H1 (cell line): ENCODE results near the gene NPAT. TPM values are rescaled to one million over a fixed set of nuclear protein-coding genes. Genes with fewer than 3 reads are reported as not detected.

Experiments
- CTCF ChIA-PET: fragments of 300-600 bp; sonication (Branson Sonifier 250); formaldehyde crosslinking; loops from one replicate; lab custom pipeline; 2021; ENCODE audit not compliant: partially characterized antibody; lab: Charles Lee
- POLR2A ChIA-PET: fragments of 300-600 bp; sonication (Branson Sonifier 250); formaldehyde crosslinking; loops from one replicate; lab custom pipeline; 2021; ENCODE audit warnings: inconsistent platforms; ENCODE audit not compliant: partially characterized antibody; lab: Charles Lee
- DNase-seq, 2 experiments: peaks; one replicate each; pipeline versions ENCODE4 v3.0.0 to v3.0.0-alpha.2; 2010 to 2022; ENCODE audit warnings: low spot score in 2 of 2, low read depth in 1 of 2, mixed read lengths in 1 of 2
- FAIRE-seq: peaks from 2 replicates; lab custom pipeline; 2011; peaks lifted over from hg19 to GRCh38; lab: Jason Lieb, UNC
- H2AFZ ChIP-seq: 2 replicates; pipeline ENCODE4 v1.8.1; 2012; ENCODE audit warnings: low read length, inconsistent platforms
- H2AK5ac ChIP-seq: 2 replicates; pipeline ENCODE4 v1.6.1; 2013; ENCODE audit warnings: low read depth, low read length
- H2BK120ac ChIP-seq: replicated peaks from 2 replicates; pipeline ENCODE3; 2013; ENCODE audit warnings: low read depth, low read length, inconsistent platforms
- H2BK12ac ChIP-seq: 2 replicates; pipeline ENCODE4 v1.6.1; 2013; ENCODE audit warnings: low read depth, low read length
- H2BK15ac ChIP-seq: 2 replicates; pipeline ENCODE4 v1.6.1; 2013; ENCODE audit warnings: low read length
- H2BK20ac ChIP-seq: 2 replicates; pipeline ENCODE4 v1.6.1; 2013; ENCODE audit warnings: low read length
- H2BK5ac ChIP-seq: 2 replicates; pipeline ENCODE4 v1.6.1; 2013; ENCODE audit warnings: low read depth, low read length
- H3K14ac ChIP-seq: 2 replicates; pipeline ENCODE4 v1.6.1; 2013; ENCODE audit warnings: inconsistent platforms; ENCODE audit not compliant: insufficient read length
- H3K18ac ChIP-seq: 2 replicates; pipeline ENCODE4 v1.6.1; 2013; ENCODE audit warnings: low read length; ENCODE audit errors: extremely low read depth
- H3K23ac ChIP-seq: 2 replicates; pipeline ENCODE4 v1.6.1; 2013; ENCODE audit warnings: inconsistent platforms; ENCODE audit not compliant: insufficient read length
- H3K23me2 ChIP-seq: 2 replicates; pipeline ENCODE4 v1.6.1; 2013; ENCODE audit warnings: low read depth, low read length
- H3K27ac ChIP-seq: 2 replicates; pipeline ENCODE4 v1.6.1; 2011; ENCODE audit warnings: low read depth, low read length, inconsistent platforms
- H3K27me3 ChIP-seq, 4 experiments: replicated peaks in 1 of 4; 1 replicate in 1 of 4; 2 replicates in 3 of 4; pipeline versions ENCODE4 v1.6.1 to v1.8.1; 2011 to 2013; ENCODE audit warnings: low read length in 3 of 4, mild to moderate bottlenecking in 3 of 4, inconsistent platforms in 2 of 4, mixed read lengths in 2 of 4, moderate library complexity in 1 of 4; ENCODE audit not compliant: control insufficient read depth in 3 of 4, insufficient read depth in 3 of 4; ENCODE audit errors: extremely low read depth in 1 of 4
- H3K36me3 ChIP-seq, 4 experiments: 2 replicates each; pipeline versions ENCODE4 v1.6.1 to v1.8.1; 2011 to 2013; ENCODE audit warnings: mild to moderate bottlenecking in 4 of 4, low read length in 3 of 4, moderate library complexity in 2 of 4, control low read depth in 1 of 4, inconsistent platforms in 1 of 4; ENCODE audit not compliant: insufficient read depth in 4 of 4, control insufficient read depth in 2 of 4
- H3K4ac ChIP-seq: replicated peaks from 2 replicates; pipeline ENCODE3; 2013; ENCODE audit warnings: low read length, low read depth, mixed read lengths, inconsistent platforms; ENCODE audit not compliant: insufficient read length
- H3K4me1 ChIP-seq, 4 experiments: replicated peaks in 1 of 4; 1 replicate in 1 of 4; 2 replicates in 3 of 4; pipeline versions ENCODE4 v1.6.1 to v1.8.1; 2011 to 2013; ENCODE audit warnings: low read length in 3 of 4, inconsistent platforms in 2 of 4, mixed read lengths in 1 of 4; ENCODE audit not compliant: insufficient read depth in 4 of 4, control insufficient read depth in 3 of 4
- H3K4me2 ChIP-seq, 2 experiments: 2 replicates each; pipeline versions ENCODE4 v1.6.1 to v1.8.1; 2011 to 2013; ENCODE audit warnings: low read depth in 2 of 2, low read length in 2 of 2, control low read depth in 1 of 2, inconsistent platforms in 1 of 2, mild to moderate bottlenecking in 1 of 2; ENCODE audit not compliant: insufficient read depth in 1 of 2
- H3K4me3 ChIP-seq, 4 experiments: fragments of 200-600, 300-600 bp in 1 of 4; sonication (generic), shearing (Covaris generic), sonication (Bioruptor Twin) in 1 of 4; 2 replicates each; pipeline versions ENCODE4 v1.5.1 to v1.8.1; 2011 to 2016; ENCODE audit warnings: low read length in 4 of 4, low read depth in 3 of 4, control low read depth in 2 of 4, inconsistent platforms in 2 of 4, mild to moderate bottlenecking in 2 of 4, mixed read lengths in 1 of 4, moderate library complexity in 1 of 4; ENCODE audit not compliant: insufficient read depth in 2 of 4; ENCODE audit errors: extremely low read depth in 1 of 4
- H3K56ac ChIP-seq: replicated peaks from 2 replicates; pipeline ENCODE3; 2013; ENCODE audit warnings: low read depth, mild to moderate bottlenecking, mixed read lengths, low read length, inconsistent platforms; ENCODE audit not compliant: insufficient read length
- H3K79me1 ChIP-seq: 2 replicates; pipeline ENCODE4 v1.6.1; 2013; ENCODE audit warnings: low read depth, low read length, control low read depth
- H3K79me2 ChIP-seq, 2 experiments: 2 replicates each; pipeline versions ENCODE4 v1.6.1 to v1.8.1; 2012 to 2013; ENCODE audit warnings: low read length in 2 of 2, mild to moderate bottlenecking in 2 of 2, inconsistent platforms in 1 of 2; ENCODE audit not compliant: insufficient read depth in 2 of 2, control insufficient read depth in 1 of 2
- H3K9ac ChIP-seq, 4 experiments: replicated peaks in 1 of 4; 1 replicate in 1 of 4; 2 replicates in 3 of 4; pipeline versions ENCODE4 v1.6.1 to v1.8.1; 2011 to 2013; ENCODE audit warnings: low read depth in 3 of 4, low read length in 3 of 4, control low read depth in 2 of 4, mild to moderate bottlenecking in 2 of 4, moderate library complexity in 2 of 4, inconsistent platforms in 1 of 4; ENCODE audit errors: extremely low read depth in 1 of 4
- H3K9me3 ChIP-seq, 2 experiments: 2 replicates each; pipeline versions ENCODE4 v1.6.1 to v1.8.1; 2012 to 2013; ENCODE audit warnings: mild to moderate bottlenecking in 2 of 2, moderate library complexity in 2 of 2, control low read depth in 1 of 2, inconsistent platforms in 1 of 2, low read depth in 1 of 2, low read length in 1 of 2, mixed read lengths in 1 of 2; ENCODE audit not compliant: insufficient read depth in 2 of 2
- H4K20me1 ChIP-seq, 2 experiments: replicated peaks in 1 of 2; 2 replicates each; pipeline versions ENCODE3 to v1.8.1; 2011 to 2013; ENCODE audit warnings: inconsistent platforms in 2 of 2, low read length in 2 of 2, mild to moderate bottlenecking in 1 of 2; ENCODE audit not compliant: insufficient read depth in 2 of 2, control insufficient read depth in 1 of 2
- H4K5ac ChIP-seq: 2 replicates; pipeline ENCODE4 v1.6.1; 2013; ENCODE audit warnings: low read length, low read depth, mixed read lengths, inconsistent platforms; ENCODE audit not compliant: insufficient read length
- H4K8ac ChIP-seq: 2 replicates; pipeline ENCODE4 v1.8.0; 2013; ENCODE audit warnings: mild to moderate bottlenecking, moderate library complexity, low read length, inconsistent platforms; ENCODE audit not compliant: insufficient read depth; ENCODE audit errors: extremely low read depth
- H4K91ac ChIP-seq: replicated peaks from 2 replicates; pipeline ENCODE3; 2013; ENCODE audit warnings: low read length, mixed read lengths, inconsistent platforms; ENCODE audit not compliant: insufficient read length
- BACH1 ChIP-seq: IDR thresholded peaks from 2 replicates; pipeline ENCODE4 v1.6.1; 2012; ENCODE audit warnings: low read length, improper control_type of control experiment
- CBX5 ChIP-seq: fragments of 300-800, 300-1000 bp; sonication (generic); IDR thresholded peaks from 2 replicates; pipeline ENCODE4 v1.7.1; 2016; ENCODE audit warnings: antibody characterized with exemption, low read length, low read depth
- EP300 ChIP-seq, 2 experiments: IDR thresholded peaks; 1 replicate in 1 of 2; 2 replicates in 1 of 2; pipeline ENCODE4 v1.6.1; 2011 to 2012; ENCODE audit warnings: low read depth in 2 of 2, low read length in 2 of 2, mild to moderate bottlenecking in 2 of 2, borderline replicate concordance in 1 of 2, inconsistent platforms in 1 of 2, moderate library complexity in 1 of 2
- JUN ChIP-seq: IDR thresholded peaks from 2 replicates; pipeline ENCODE4 v1.6.1; 2011; ENCODE audit warnings: low read depth, mild to moderate bottlenecking, improper control_type of control experiment, low read length
- KDM1A ChIP-seq: fragments of 200-600, 300-600 bp; sonication (generic); IDR thresholded peaks from 2 replicates; pipeline ENCODE4 v1.7.1; 2016; ENCODE audit warnings: mild to moderate bottlenecking, low read length, borderline replicate concordance
- KDM4A ChIP-seq: IDR thresholded peaks from one replicate; pipeline ENCODE4 v1.7.1; 2012; ENCODE audit warnings: low read depth, mild to moderate bottlenecking, moderate library complexity, low read length, inconsistent platforms; ENCODE audit not compliant: severe bottlenecking
- NANOG ChIP-seq: IDR thresholded peaks from 2 replicates; pipeline ENCODE4 v1.6.1; 2011; ENCODE audit warnings: low read length, low read depth, mild to moderate bottlenecking, inconsistent platforms; ENCODE audit not compliant: insufficient read depth, poor library complexity, severe bottlenecking
- RFX5 ChIP-seq: IDR thresholded peaks from 2 replicates; pipeline ENCODE4 v1.6.1; 2011; ENCODE audit warnings: low read depth, low read length, improper control_type of control experiment, borderline replicate concordance
- SIRT6 ChIP-seq: IDR thresholded peaks from one replicate; pipeline ENCODE4 v1.7.1; 2012; ENCODE audit warnings: low read length, inconsistent platforms
- SUZ12 ChIP-seq: fragments of 200-600 bp; sonication (generic); IDR thresholded peaks from 2 replicates; pipeline ENCODE4 v1.6.1; 2012; ENCODE audit warnings: mild to moderate bottlenecking, inconsistent platforms, low read length, moderate library complexity, mixed read lengths
- TAF7 ChIP-seq: optimal IDR thresholded peaks from 2 replicates; pipeline ENCODE3; 2011; ENCODE audit warnings: low read depth, mild to moderate bottlenecking, inconsistent platforms, low read length, moderate library complexity, borderline replicate concordance
- whole genome bisulfite sequencing, 2 experiments: shearing (Covaris generic) in 1 of 2; methylation state at CpG; one replicate each; pipeline versions ENCODE4 v1.1.6 to v1.1.7; 2013 to 2015; ENCODE audit warnings: low lambda C conversion rate in 2 of 2, mixed read lengths in 2 of 2, inconsistent platforms in 1 of 2, low coverage in 1 of 2, missing lambda C conversion rate in 1 of 2; ENCODE audit not compliant: insufficient replicate concordance in 2 of 2, insufficient coverage in 1 of 2, insufficient read length in 1 of 2; ENCODE audit errors: extremely low coverage in 1 of 2, missing lambda C conversion rate in 1 of 2; 5-methylcytosine and 5-hydroxymethylcytosine counted together
- polyA plus RNA-seq, 7 experiments: library from polyadenylated mRNA; depleted of rRNA in 3 of 7; stranded (reverse) in 5 of 7; unstranded in 2 of 7; fragments of >200 nt in 5 of 7; fragments of 200-250 nt in 2 of 7; gene quantifications; 1 replicate in 5 of 7; 2 replicates in 1 of 7; 4 replicates in 1 of 7; pipeline versions ENCODE4 v1.2.1 to v1.2.3, GENCODE V29; 2011 to 2013; ENCODE audit warnings: missing spikeins in 2 of 7, mixed read lengths in 2 of 7
- total RNA-seq: library from RNA; stranded (reverse); fragmentation: NEBNext Ultra II Directional; extraction: Animal tissue kit (Norgen Biotek cat#: 25700); gene quantifications from 2 replicates; pipeline ENCODE4 v1.2.1, GENCODE V29; 2021

NPAT gene
- total and polyA plus RNA-seq, 2 of the 8 experiments (the other 6 are each of a cell fraction or from before 2014, with no cell fraction given): 4.6 to 23.4 TPM

GRCh38 chr11:108199446-108200321 lies 22.8 kb downstream of the NPAT start:
- Histone ChIP-seq H3K9ac (no peak overlapping the region), H3K4ac (no peak overlapping the region), H2AFZ (no peak overlapping the region), H3K23me2 (no peaks in the 10 kb centered on the region), H3K9me3 (no peaks in the 10 kb centered on the region), H3K36me3 (peaks cover 2 to 42% (median 15%) of the 10 kb centered on the region in 4 experiments; a peak in 7 of 8 replicates), H3K27me3 (no peaks in the 10 kb centered on the region), H3K14ac (no peak overlapping the region), H4K91ac (no peak overlapping the region), H4K8ac (no peak overlapping the region; the same call in none of the 2 replicates), H2BK120ac (no peak overlapping the region), H3K23ac (no peak overlapping the region), H3K79me2 (peaks cover 0 to 73% of the 10 kb centered on the region in 2 experiments; a peak in 2 of 4 replicates), H2AK5ac (no peak overlapping the region), H2BK12ac (no peak overlapping the region), H3K18ac (no peak overlapping the region), H3K79me1 (peaks cover 16% of the 10 kb centered on the region; the same call in 1 of the 2 replicates), H3K4me2 (no peak overlapping the region), H3K4me1 (peaks cover 0 to 9% (median 2%) of the 10 kb centered on the region in 4 experiments; a peak in 2 of 7 replicates), H4K20me1 (peaks cover 0 to 8% of the 10 kb centered on the region in 2 experiments), H3K4me3 (no peak overlapping the region), H2BK20ac (no peak overlapping the region), H3K27ac (no peak overlapping the region; the same call in 1 of the 2 replicates), H3K56ac (no peak overlapping the region), H4K5ac (no peak overlapping the region), H2BK5ac (no peak overlapping the region), H2BK15ac (no peak overlapping the region)
- DNase-seq (no peak), FAIRE-seq (no peak)
- ChIA-PET CTCF (no interaction called here), POLR2A (interaction anchor here (1.0 to 1.3 kb wide), 3 partner anchors 8 to 22 kb away, joined by 3 read pairs; partner anchors contain the start of gene NPAT)
- whole genome bisulfite sequencing, 2 experiments: 90% methylated on average over 12 of the region's 12 CpGs; no CpG with 5 or more reads in 1 of the 2 experiments
- TF ChIP-seq NANOG (no peak), BACH1 (no peak), SIRT6 (no peak), TAF7 (no peak), RFX5 (no peak), JUN (no peak), SUZ12 (no peak), KDM1A (no peak), CBX5 (no peak), KDM4A (no peak), EP300 (IDR thresholded peaks at IDR 0.05; ENCODE audit: borderline replicate concordance in 1 of 2, low read depth in 2 of 2, low read length in 2 of 2) (no peak)
